IgD-negative memory B cell (primary cell): Measurements from ENCODE around the gene AKIRIN2. TPM values are rescaled to one million over a fixed set of nuclear protein-coding genes. Genes with fewer than 3 reads are reported as not detected.
A peak's percentile ranks its signal among the peaks of the same experiment; 100 is the strongest.

ENCODE experiments used
- H3K27ac Mint-ChIP-seq, 3 donors: one replicate each; pipeline ENCODE4 v1.8.0; 2020 to 2022; ENCODE audit warnings: mild to moderate bottlenecking in 3 of 3, mixed read lengths in 3 of 3, moderate library complexity in 1 of 3
- H3K27me3 Mint-ChIP-seq: one replicate; pipeline ENCODE4 v1.8.0; 2021; ENCODE audit warnings: mixed read lengths
- H3K36me3 Mint-ChIP-seq: one replicate; pipeline ENCODE4 v1.8.0; 2020; ENCODE audit warnings: mild to moderate bottlenecking, mixed read lengths
- H3K4me1 Mint-ChIP-seq, 3 donors: one replicate each; pipeline ENCODE4 v1.8.0; 2020 to 2022; ENCODE audit warnings: mixed read lengths in 3 of 3, mild to moderate bottlenecking in 1 of 3
- H3K4me3 Mint-ChIP-seq, 4 donors: one replicate each; pipeline ENCODE4 v1.8.0; 2020 to 2022; ENCODE audit warnings: mild to moderate bottlenecking in 4 of 4, mixed read lengths in 4 of 4, moderate library complexity in 3 of 4
- H3K9me3 Mint-ChIP-seq, 3 donors: one replicate each; pipeline ENCODE4 v1.8.0; 2020 to 2021; ENCODE audit warnings: mixed read lengths in 3 of 3, mild to moderate bottlenecking in 1 of 3
- polyA plus RNA-seq: library from polyadenylated mRNA; unstranded; fragments of 300-500 nt; fragmentation: Illumina TruSeq; gene quantifications from one replicate; pipeline ENCODE4 v1.2.3, GENCODE V29; 2021

Gene AKIRIN2
- polyA plus RNA-seq, 1 donor from 2014 or later: 84.6 TPM

- no peaks in the 10 kb centered on the region for H3K9me3 Mint-ChIP-seq
- no peak overlapping the region for H3K27ac Mint-ChIP-seq
- no peaks in the 10 kb centered on the region for H3K27me3 Mint-ChIP-seq
- H3K4me3 Mint-ChIP-seq: no peak overlapping the region
- H3K36me3 Mint-ChIP-seq: peaks cover 2% of the 10 kb centered on the region
- H3K4me1 Mint-ChIP-seq: peaks cover 6 to 8% (median 7%) of the 10 kb centered on the region in 3 donors
Measured at GRCh38 chr6:87661016-87661415, 41.0 kb downstream of the AKIRIN2 start.

DNA sequence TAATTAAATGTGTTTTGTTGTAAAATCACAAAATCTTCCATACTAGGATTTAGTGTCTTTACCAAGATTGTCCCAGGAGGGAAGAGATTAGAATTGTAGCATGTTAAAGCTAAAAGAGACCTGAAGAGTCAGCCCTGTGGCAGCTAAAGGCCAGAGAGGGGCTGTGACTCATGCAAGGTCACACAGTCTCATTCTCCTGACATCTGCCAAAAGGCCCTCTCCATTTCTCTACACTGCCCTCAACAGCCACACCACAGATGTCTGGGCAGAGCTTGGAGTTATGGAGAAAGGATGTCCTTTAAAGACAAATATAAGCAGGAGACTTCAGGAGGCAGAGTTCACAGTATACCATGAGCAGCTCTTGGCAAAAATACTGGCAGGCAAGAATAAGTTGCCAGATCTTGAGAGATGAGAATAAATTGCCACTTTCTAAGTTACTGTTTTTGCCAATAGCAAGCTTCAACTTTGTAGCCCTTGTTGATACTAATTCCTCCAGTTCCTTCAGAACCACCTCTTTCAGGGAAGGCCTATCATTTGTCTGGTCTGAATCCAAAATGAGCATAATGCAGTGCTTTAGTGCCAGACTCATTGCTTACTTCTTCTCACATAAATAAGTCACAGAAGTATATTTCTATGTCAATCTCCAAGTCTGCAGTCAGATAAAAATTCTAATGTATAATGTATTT lies 41.7 kb downstream of the AKIRIN2 start:
- Mint-ChIP-seq H3K27ac (peak overlapping the region in 1 of 3 donors; percentile 60), H3K36me3 (peaks cover 2% of the 10 kb centered on the region)

GRCh38 chr6:87658516-87658915 lies 43.5 kb downstream of the AKIRIN2 start:
- Mint-ChIP-seq H3K4me3 (no peak overlapping the region), H3K36me3 (peaks cover 7% of the 10 kb centered on the region), H3K27me3 (no peaks in the 10 kb centered on the region), H3K27ac (no peak overlapping the region), H3K4me1 (peaks cover 6 to 11% (median 7%) of the 10 kb centered on the region in 3 donors), H3K9me3 (no peaks in the 10 kb centered on the region)

More for the DNA sequence above, 41.7 kb downstream of the AKIRIN2 start:
- H3K4me3 Mint-ChIP-seq: no peak overlapping the region
- H3K4me1 Mint-ChIP-seq: peaks cover 6 to 11% (median 7%) of the 10 kb centered on the region in 3 donors
- H3K27me3 Mint-ChIP-seq: no peaks in the 10 kb centered on the region
- no peaks in the 10 kb centered on the region for H3K9me3 Mint-ChIP-seq

GRCh38 chr6:87656857-87657256 lies 45.2 kb downstream of the AKIRIN2 start:
- Mint-ChIP-seq H3K9me3 (no peaks in the 10 kb centered on the region), H3K27ac (peak overlapping the region in 2 of 3 donors; percentile 8 to 39), H3K27me3 (no peaks in the 10 kb centered on the region), H3K4me1 (peaks cover 6 to 11% (median 7%) of the 10 kb centered on the region in 3 donors), H3K36me3 (peaks cover 8% of the 10 kb centered on the region), H3K4me3 (peak overlapping the region in 2 of 4 donors; percentile 23 to 47)

DNA sequence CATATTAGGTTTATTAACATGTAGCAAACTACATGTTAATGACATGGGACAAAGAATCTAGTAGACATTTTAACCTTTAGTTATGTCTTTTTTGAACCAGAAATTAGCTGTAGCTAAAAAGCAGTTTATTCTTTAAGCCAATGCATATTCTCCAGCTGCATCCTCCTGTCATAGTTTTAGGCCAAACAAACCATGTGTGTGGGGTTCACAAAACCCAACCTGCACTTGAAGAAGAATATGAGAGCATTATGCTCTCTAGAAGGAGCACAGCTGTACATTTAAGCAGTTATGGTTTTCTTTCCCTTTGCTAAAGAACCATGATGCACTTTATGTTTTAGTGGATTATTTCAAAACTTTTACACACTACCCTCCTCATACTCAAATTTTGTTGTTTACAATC lies 46.2 kb downstream of the AKIRIN2 start:
- no peaks in the 10 kb centered on the region for H3K9me3 Mint-ChIP-seq
- no peaks in the 10 kb centered on the region for H3K27me3 Mint-ChIP-seq
- H3K4me3 Mint-ChIP-seq: no peak overlapping the region
- H3K36me3 Mint-ChIP-seq: peaks cover 8% of the 10 kb centered on the region
- no peak overlapping the region for H3K27ac Mint-ChIP-seq
- peaks cover 6 to 11% (median 7%) of the 10 kb centered on the region in 3 donors for H3K4me1 Mint-ChIP-seq

DNA sequence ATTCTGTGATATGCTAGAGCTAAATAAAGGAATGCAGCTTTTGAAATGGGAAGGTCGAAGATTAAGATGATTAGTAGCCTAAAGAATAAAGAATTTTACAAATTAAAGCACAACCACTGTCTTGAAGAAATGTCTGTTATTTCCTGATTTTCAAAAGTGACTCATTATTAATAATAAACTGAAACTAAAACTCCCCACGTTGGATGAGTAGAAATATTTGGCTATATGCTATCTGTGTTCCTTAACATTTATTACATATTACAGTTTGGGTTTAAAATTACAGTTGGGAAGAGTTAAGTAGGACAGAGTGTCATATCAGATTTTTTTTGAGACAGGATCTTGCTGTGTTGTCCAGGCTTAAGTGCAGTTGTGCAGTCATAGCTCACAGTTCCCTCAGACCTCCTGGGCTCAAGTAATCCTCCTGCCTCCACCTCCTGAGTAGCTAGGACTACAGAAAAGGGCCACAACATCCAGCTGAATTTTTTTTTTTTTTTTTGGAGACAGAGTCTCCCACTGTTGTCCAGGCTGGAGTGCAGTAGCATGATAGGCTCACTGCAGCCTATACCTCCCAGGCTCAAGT lies 47.1 kb downstream of the AKIRIN2 start:
- Mint-ChIP-seq H3K36me3 (peaks cover 8% of the 10 kb centered on the region), H3K4me3 (no peak overlapping the region), H3K27me3 (no peaks in the 10 kb centered on the region), H3K9me3 (no peaks in the 10 kb centered on the region), H3K4me1 (peaks cover 6 to 11% (median 7%) of the 10 kb centered on the region in 3 donors), H3K27ac (no peak overlapping the region)

DNA sequence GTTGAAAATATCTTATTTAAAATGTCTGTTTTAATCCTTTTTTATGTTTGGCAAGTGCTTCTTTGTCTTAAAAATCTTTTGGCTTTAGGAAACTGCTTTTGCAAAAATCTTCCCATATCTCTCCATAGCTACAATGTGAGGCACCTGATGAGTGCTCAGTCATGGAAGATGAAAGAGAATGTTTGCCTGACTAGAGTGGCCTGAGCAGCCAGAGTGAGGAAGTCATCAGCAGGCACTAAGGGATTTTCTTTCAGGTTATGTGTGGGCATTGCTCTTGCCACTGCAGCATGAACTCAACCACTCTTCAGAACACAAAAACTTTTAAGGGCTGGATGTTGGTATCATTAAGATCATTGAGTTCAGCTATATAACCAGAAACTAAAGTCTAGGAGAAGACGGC lies 47.9 kb downstream of the AKIRIN2 start:
- no peaks in the 10 kb centered on the region for H3K9me3 Mint-ChIP-seq
- peak overlapping the region in 1 of 3 donors; percentile 20 for H3K27ac Mint-ChIP-seq
- no peak overlapping the region for H3K4me3 Mint-ChIP-seq
- peaks cover 6 to 11% (median 7%) of the 10 kb centered on the region in 3 donors for H3K4me1 Mint-ChIP-seq
- no peaks in the 10 kb centered on the region for H3K27me3 Mint-ChIP-seq
- H3K36me3 Mint-ChIP-seq: peaks cover 9% of the 10 kb centered on the region

DNA sequence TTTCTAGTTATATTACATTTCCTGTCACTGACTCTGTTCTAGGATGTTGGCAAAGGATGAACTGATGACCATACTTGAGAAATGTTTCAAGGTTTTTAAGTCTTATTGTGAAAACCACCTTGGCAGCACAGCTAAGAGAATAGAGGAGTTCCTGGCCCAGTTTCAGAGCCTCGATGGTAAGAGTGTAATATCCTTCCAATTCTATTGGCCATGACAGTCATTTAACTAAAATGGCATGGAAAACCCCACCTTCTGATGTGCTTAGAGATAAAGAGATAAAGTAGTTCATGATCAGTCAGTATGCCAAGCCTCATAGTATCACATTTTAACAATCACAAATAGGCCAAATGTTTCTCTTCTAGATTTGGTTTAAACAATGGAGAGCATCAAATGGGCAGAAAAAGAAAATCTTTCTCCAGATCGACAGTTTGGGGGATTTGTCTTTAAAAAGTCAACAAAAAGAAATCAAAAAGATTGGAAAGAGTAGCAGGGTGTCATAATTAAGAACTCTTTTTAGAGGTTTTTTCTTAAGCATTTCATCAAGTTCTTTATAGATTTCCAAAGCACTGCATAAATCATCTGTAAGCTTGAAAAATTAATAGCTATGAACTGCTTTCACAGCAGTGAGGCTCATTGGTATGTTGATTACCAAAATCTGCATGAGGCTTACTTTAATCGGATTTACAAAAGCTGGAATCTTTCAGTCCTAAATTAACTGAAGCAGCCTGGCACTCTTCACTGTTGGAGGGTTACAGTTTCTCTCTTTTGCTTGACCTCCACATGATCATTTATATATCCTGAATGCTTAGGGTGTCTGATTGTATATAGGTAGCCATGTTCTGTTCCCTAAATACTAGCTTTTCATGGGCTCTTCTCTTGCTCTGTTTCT lies 48.7 kb downstream of the AKIRIN2 start:
- H3K9me3 Mint-ChIP-seq: no peaks in the 10 kb centered on the region
- no peak overlapping the region for H3K4me3 Mint-ChIP-seq
- H3K36me3 Mint-ChIP-seq: peaks cover 11% of the 10 kb centered on the region
- H3K27me3 Mint-ChIP-seq: no peaks in the 10 kb centered on the region
- H3K27ac Mint-ChIP-seq: peak overlapping the region in 1 of 3 donors; percentile 20
- H3K4me1 Mint-ChIP-seq: peaks cover 6 to 11% (median 7%) of the 10 kb centered on the region in 3 donors

GRCh38 chr6:87645080-87645479 lies 57.0 kb downstream of the AKIRIN2 start:
- Mint-ChIP-seq H3K36me3 (peaks cover 12% of the 10 kb centered on the region), H3K27me3 (no peaks in the 10 kb centered on the region), H3K4me1 (peaks cover 7 to 14% (median 11%) of the 10 kb centered on the region in 3 donors), H3K27ac (peak overlapping the region in 1 of 3 donors; percentile 81), H3K9me3 (no peaks in the 10 kb centered on the region), H3K4me3 (peak overlapping the region in 2 of 4 donors; percentile 86 to 88)

- H3K4me1 Mint-ChIP-seq: peaks cover 8 to 11% (median 8%) of the 10 kb centered on the region in 3 donors
- H3K27me3 Mint-ChIP-seq: no peaks in the 10 kb centered on the region
- H3K9me3 Mint-ChIP-seq: no peaks in the 10 kb centered on the region
- H3K36me3 Mint-ChIP-seq: peaks cover 8% of the 10 kb centered on the region
- no peak overlapping the region for H3K4me3 Mint-ChIP-seq
- H3K27ac Mint-ChIP-seq: peak overlapping the region in 1 of 3 donors; percentile 31
Measured at GRCh38 chr6:87641065-87641692, 60.9 kb downstream of the AKIRIN2 start.

- Mint-ChIP-seq H3K4me1 (peaks cover 0 to 5% (median 1%) of the 10 kb centered on the region in 3 donors), H3K4me3 (no peak overlapping the region), H3K27ac (no peak overlapping the region), H3K9me3 (no peaks in the 10 kb centered on the region), H3K36me3 (peaks cover 9% of the 10 kb centered on the region), H3K27me3 (no peaks in the 10 kb centered on the region)
Measured at GRCh38 chr6:87639373-87639772, 62.7 kb downstream of the AKIRIN2 start.

DNA sequence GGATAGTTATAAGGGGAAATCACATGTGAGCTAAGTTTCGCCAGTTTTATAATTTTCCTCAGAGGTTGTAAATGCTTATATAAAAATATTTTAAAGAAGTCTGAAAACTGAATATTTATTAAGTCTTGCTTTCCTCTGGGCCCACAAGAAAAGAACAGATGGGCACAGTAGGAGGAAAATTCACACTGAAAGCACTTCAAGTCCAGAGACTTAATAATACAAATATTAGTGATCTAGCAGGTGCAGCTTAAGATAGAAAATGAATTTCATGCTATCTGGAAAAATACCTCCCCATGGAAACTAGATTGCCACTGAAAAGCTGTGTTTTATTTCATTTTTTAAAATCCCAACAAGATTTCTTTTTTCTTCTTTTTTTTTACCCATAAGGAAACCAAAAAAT lies 64.9 kb downstream of the AKIRIN2 start:
- Mint-ChIP-seq H3K27me3 (no peaks in the 10 kb centered on the region), H3K4me1 (peaks cover 0 to 5% (median 1%) of the 10 kb centered on the region in 3 donors), H3K36me3 (peaks cover 9% of the 10 kb centered on the region), H3K9me3 (no peaks in the 10 kb centered on the region), H3K4me3 (no peak overlapping the region), H3K27ac (no peak overlapping the region)

DNA sequence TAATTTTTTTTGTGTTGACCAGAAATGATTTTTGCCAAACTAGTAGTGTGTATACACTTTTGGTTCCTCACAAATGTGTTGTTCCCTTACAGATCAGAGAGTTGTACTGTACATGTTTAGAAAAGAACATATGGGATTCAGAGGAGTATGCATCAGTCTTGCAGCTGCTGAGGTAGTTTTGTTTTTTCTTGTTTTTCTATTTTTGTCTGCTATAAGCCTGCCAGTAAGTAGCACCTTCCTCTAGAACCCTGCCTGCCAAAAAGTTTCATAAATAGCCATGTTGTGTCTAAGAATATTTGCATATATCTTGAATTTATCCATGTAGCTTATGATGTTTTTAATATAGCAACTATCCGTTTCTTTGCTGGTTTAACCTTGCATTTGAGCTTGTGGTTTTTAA lies 65.7 kb downstream of the AKIRIN2 start:
- H3K4me1 Mint-ChIP-seq: peaks cover 0 to 5% (median 1%) of the 10 kb centered on the region in 3 donors

DNA sequence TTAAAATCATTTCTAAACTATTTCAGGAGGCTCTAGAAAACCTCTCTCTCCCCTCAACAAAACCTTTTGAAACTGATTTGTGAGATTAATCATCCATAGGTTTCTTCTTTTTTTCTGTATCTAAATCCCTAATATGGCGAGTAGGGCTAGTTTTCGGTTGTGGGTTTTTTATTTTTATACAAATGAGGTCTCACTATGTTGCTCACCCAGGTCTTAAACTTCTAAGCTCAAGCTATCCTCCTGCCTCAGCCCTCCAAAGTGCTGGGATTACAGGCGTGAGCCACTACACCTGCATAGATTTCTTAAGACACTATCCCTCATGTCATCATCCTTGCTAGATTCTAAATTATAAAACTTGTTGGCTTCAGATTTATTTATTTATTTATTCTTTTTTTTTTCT lies 68.2 kb downstream of the AKIRIN2 start:
- Mint-ChIP-seq H3K36me3 (peaks cover 9% of the 10 kb centered on the region), H3K4me1 (peaks cover 0 to 5% (median 1%) of the 10 kb centered on the region in 3 donors), H3K9me3 (no peaks in the 10 kb centered on the region), H3K4me3 (no peak overlapping the region), H3K27me3 (no peaks in the 10 kb centered on the region), H3K27ac (no peak overlapping the region)

More for the DNA sequence above, 65.7 kb downstream of the AKIRIN2 start:
- H3K4me3 Mint-ChIP-seq: no peak overlapping the region
- no peak overlapping the region for H3K27ac Mint-ChIP-seq
- no peaks in the 10 kb centered on the region for H3K9me3 Mint-ChIP-seq
- H3K27me3 Mint-ChIP-seq: no peaks in the 10 kb centered on the region
- H3K36me3 Mint-ChIP-seq: peaks cover 9% of the 10 kb centered on the region
